Upper lobe of left lung (tissue), 6 donors: ENCODE results near the gene EID3. TPM values are rescaled to one million over a fixed set of nuclear protein-coding genes. Genes with fewer than 3 reads are reported as not detected.

Source experiments
- ATAC-seq, 2 donors: fragments of 200-7000 bp; cut with Tn5 transposase; one replicate each; pipeline ENCODE4 v1.9.1; 2022; ENCODE audit warnings: mild to moderate bottlenecking in 2 of 2, moderate library complexity in 2 of 2; ENCODE audit not compliant: low FRiP score in 2 of 2
- DNase-seq, 2 donors: peaks; one replicate each; pipeline ENCODE4 v3.0.0-alpha.2; 2019 to 2020
- H3K27ac ChIP-seq, 4 donors: fragments of 200-600 bp; sonication (generic); one replicate each; pipeline ENCODE4 v1.5.1; 2016 to 2019
- H3K27me3 ChIP-seq, 4 donors: fragments of 200-600 bp; sonication (generic); one replicate each; pipeline ENCODE4 v1.5.1; 2017 to 2019
- H3K36me3 ChIP-seq, 4 donors: fragments of 200-600 bp; sonication (generic); one replicate each; pipeline ENCODE4 v1.5.1; 2016 to 2019
- H3K4me1 ChIP-seq, 4 donors: fragments of 200-600 bp; sonication (generic); one replicate each; pipeline ENCODE4 v1.5.1; 2018 to 2019
- H3K4me3 ChIP-seq, 4 donors: fragments of 200-600 bp; sonication (generic); one replicate each; pipeline ENCODE4 v1.5.1; 2017 to 2019; ENCODE audit warnings: mild to moderate bottlenecking in 2 of 4, moderate library complexity in 1 of 4
- H3K9me3 ChIP-seq, 4 donors: fragments of 200-600 bp; sonication (generic); one replicate each; pipeline ENCODE4 v1.5.1; 2018 to 2019
- CTCF ChIP-seq, 6 experiments: fragments of 450-650 bp in 4 of 6; fragments of 200-600 bp in 2 of 6; sonication (generic) in 2 of 6; IDR thresholded peaks; one replicate each; pipeline ENCODE4 v1.5.1; 2016 to 2019; ENCODE audit warnings: antibody characterized with exemption in 6 of 6
- EP300 ChIP-seq, 4 donors: sonication (generic); formaldehyde crosslinking; IDR thresholded peaks; one replicate each; pipeline ENCODE4 v1.5.1; 2017; ENCODE audit warnings: antibody characterized with exemption in 4 of 4, control low read depth in 2 of 4
- POLR2A ChIP-seq, 4 donors: fragments of 450-650 bp; IDR thresholded peaks; one replicate each; pipeline ENCODE4 v1.5.1; 2016 to 2017; ENCODE audit warnings: antibody characterized with exemption in 4 of 4, mild to moderate bottlenecking in 2 of 4
- POLR2AphosphoS5 ChIP-seq, 2 donors: sonication (generic); formaldehyde crosslinking; IDR thresholded peaks; one replicate each; pipeline ENCODE4 v1.5.1; 2017; ENCODE audit warnings: antibody characterized with exemption in 2 of 2
- WGBS, 2 donors: methylation state at CpG; one replicate each; pipeline ENCODE4 v1.1.5; 2017 to 2018; 5-methylcytosine and 5-hydroxymethylcytosine counted together
- total RNA-seq, 6 donors: library from RNA; depleted of rRNA in 4 of 6; stranded (reverse); fragments of >200 nt in 4 of 6; gene quantifications; one replicate each; pipeline versions ENCODE4 v1.1.0 to v1.2.1, GENCODE V29; 2016 to 2021
- donor health status: DM: no; HTN: no; CAD: no; lungs with moderate emphysema.
- donor health status: DM: no; HTN: yes; CAD: no; lungs with severe emphysema.

The EID3 gene
- total RNA-seq, 6 donors from 2014 or later = 2.5 to 62.9 (median 13.9) TPM

DNA sequence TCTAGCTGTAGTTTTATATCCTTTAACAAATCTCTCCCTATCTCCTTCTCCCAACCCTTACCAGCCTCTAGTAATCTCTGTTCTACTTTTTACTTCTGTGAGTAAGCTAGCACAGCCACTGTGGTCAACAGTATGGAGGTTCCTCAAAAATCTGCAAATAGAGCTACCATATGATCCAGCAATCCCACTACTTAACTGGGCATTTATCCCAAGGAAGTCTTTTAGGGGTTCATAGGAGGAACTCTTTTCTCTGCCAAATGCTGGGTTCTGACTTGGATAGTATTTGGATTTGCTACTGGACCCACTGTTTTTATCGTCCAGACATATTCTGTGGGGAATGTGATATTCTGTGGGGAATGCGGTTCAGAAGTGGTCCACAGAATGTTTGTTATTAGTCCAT, 41.1 kb downstream of the EID3 start:
- TF ChIP-seq EP300 (IDR thresholded peaks at IDR 0.05) (no peak), POLR2AphosphoS5 (IDR thresholded peaks at IDR 0.05) (no peak), POLR2A (IDR thresholded peaks at IDR 0.05) (no peak), CTCF (IDR thresholded peaks at IDR 0.05) (no peak)
- Histone ChIP-seq H3K36me3 (peaks cover 38 to 99% (median 70%) of the 10 kb centered on the region in 4 donors), H3K4me3 (no peak overlapping the region), H3K9me3 (no peaks in the 10 kb centered on the region), H3K4me1 (no peaks in the 10 kb centered on the region), H3K27ac (no peak overlapping the region), H3K27me3 (no peaks in the 10 kb centered on the region)
- no peak for DNase-seq
- WGBS, 2 donors = 87 to 89% methylated on average over 2 of the region's 2 CpGs
- ATAC-seq = no peak

GRCh38 chr12:104345234-104346066, 41.9 kb downstream of the EID3 start:
- ATAC-seq (no peak), DNase-seq (no peak)
- TF ChIP-seq CTCF (IDR thresholded peaks at IDR 0.05) (no peak), POLR2A (IDR thresholded peaks at IDR 0.05) (no peak), POLR2AphosphoS5 (IDR thresholded peaks at IDR 0.05) (no peak), EP300 (IDR thresholded peaks at IDR 0.05) (no peak)
- H3K4me1 ChIP-seq = no peaks in the 10 kb centered on the region
- H3K4me3 ChIP-seq = no peak overlapping the region
- no peaks in the 10 kb centered on the region for H3K9me3 ChIP-seq
- no peaks in the 10 kb centered on the region for H3K27me3 ChIP-seq
- H3K36me3 ChIP-seq = peaks cover 33 to 99% (median 70%) of the 10 kb centered on the region in 4 donors
- H3K27ac ChIP-seq = no peak overlapping the region
- WGBS, 2 donors = 88 to 91% methylated on average over 7 of the region's 7 CpGs

DNA sequence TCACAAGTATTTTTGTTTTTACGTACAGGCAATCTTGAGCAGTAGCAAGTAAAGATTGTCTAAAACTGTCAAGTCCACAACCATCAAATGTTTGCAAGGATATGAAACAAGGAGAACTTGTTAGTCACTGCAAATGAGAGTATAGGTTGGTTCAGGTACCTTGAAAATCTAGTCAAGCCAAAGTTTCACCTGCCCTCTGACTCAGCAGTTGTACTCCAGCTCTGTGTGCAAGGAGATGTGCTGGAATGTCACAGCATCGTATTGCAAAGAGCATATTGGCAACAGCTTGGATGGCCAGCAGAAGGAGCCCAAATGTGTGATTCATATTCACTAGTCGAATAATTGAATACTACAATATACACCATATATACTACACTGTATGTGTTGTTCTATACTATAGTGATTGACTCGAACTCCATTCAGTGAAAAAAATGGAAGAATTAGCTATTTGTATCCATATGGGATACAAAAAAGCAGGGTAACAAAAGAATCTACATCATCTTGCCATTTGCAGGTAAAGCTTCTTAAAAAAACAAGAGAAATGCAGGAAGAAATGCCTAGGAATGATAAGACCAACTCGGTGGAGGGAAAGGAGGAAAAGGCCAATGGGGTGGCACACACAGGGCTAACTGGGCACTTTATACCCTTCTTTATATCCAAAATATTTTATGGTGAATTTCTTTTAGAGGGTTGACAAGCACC, 44.0 kb downstream of the EID3 start:
- no peak for TF ChIP-seq POLR2A (IDR thresholded peaks at IDR 0.05)
- TF ChIP-seq POLR2AphosphoS5 (IDR thresholded peaks at IDR 0.05) = no peak
- TF ChIP-seq CTCF (IDR thresholded peaks at IDR 0.05) = no peak
- TF ChIP-seq EP300 (IDR thresholded peaks at IDR 0.05) = no peak
- Histone ChIP-seq H3K27me3 (no peaks in the 10 kb centered on the region), H3K9me3 (no peaks in the 10 kb centered on the region), H3K4me3 (no peak overlapping the region), H3K36me3 (peaks cover 17 to 99% (median 64%) of the 10 kb centered on the region in 4 donors), H3K27ac (no peak overlapping the region), H3K4me1 (no peaks in the 10 kb centered on the region)
- DNase-seq (no peak), ATAC-seq (no peak)
- 87 to 89% methylated on average over 5 of the region's 5 CpGs for WGBS, 2 donors

GRCh38 chr12:104348283-104348993, 44.9 kb downstream of the EID3 start:
- Histone ChIP-seq H3K9me3 (no peaks in the 10 kb centered on the region), H3K4me3 (no peak overlapping the region), H3K27me3 (no peaks in the 10 kb centered on the region), H3K4me1 (no peaks in the 10 kb centered on the region), H3K36me3 (peaks cover 12 to 99% (median 61%) of the 10 kb centered on the region in 4 donors), H3K27ac (no peak overlapping the region)
- WGBS, 2 donors = 90 to 95% methylated on average over 11 of the region's 11 CpGs
- TF ChIP-seq EP300 (IDR thresholded peaks at IDR 0.05) (no peak), POLR2AphosphoS5 (IDR thresholded peaks at IDR 0.05) (no peak), POLR2A (IDR thresholded peaks at IDR 0.05) (no peak), CTCF (IDR thresholded peaks at IDR 0.05) (no peak)
- DNase-seq = no peak
- ATAC-seq = no peak
